Measurements from ENCODE around the gene FAM219A.
"Not testable (repeated sequence)": the region's sequence is repeated elsewhere in the genome, so short reads cannot be mapped to it uniquely, and the experiment has no call there.

Gene FAM219A

GRCh38 chr9:34374339-34374738, 84.0 kb downstream of the FAM219A start:
- no peak for DNase-seq

- DNase-seq = no peak
Measured at GRCh38 chr9:34373749-34374148, 84.6 kb downstream of the FAM219A start.

GRCh38 chr9:34372467-34373011, 85.8 kb downstream of the FAM219A start:
- no peak for DNase-seq

- DNase-seq = no peak
Measured at GRCh38 chr9:34371886-34372466, 86.4 kb downstream of the FAM219A start.

GRCh38 chr9:34370970-34371880, 87.1 kb downstream of the FAM219A start:
- peak; percentile 8 for DNase-seq

- DNase-seq = no peak
Measured at GRCh38 chr9:34370335-34370969, 87.9 kb downstream of the FAM219A start.

- no peak for DNase-seq
Measured at GRCh38 chr9:34369636-34370035, 88.7 kb downstream of the FAM219A start.

GRCh38 chr9:34368796-34369195, 89.6 kb downstream of the FAM219A start:
- not testable (repeated sequence) for DNase-seq

- DNase-seq = not testable (repeated sequence)
Measured at GRCh38 chr9:34367751-34368410, 90.5 kb downstream of the FAM219A start.

- DNase-seq = no peak
Measured at GRCh38 chr9:34366365-34366764, 92.0 kb downstream of the FAM219A start.

GRCh38 chr9:34365282-34365681, 93.1 kb downstream of the FAM219A start:
- DNase-seq = no peak

- no peak for DNase-seq
Measured at GRCh38 chr9:34363619-34364351, 94.6 kb downstream of the FAM219A start.

GRCh38 chr9:34362614-34363214, 95.7 kb downstream of the FAM219A start:
- DNase-seq = no peak

GRCh38 chr9:34352957-34353356, 105.4 kb downstream of the FAM219A start:
- not testable (repeated sequence) for DNase-seq

GRCh38 chr9:34352122-34352652, 106.2 kb downstream of the FAM219A start:
- DNase-seq = not testable (repeated sequence)

- no peak for DNase-seq
Measured at GRCh38 chr9:34349324-34349723, 109.0 kb downstream of the FAM219A start.
